ENCODE results near the gene NEIL1.

- TF ChIP-seq CTCF (conservative IDR thresholded peaks at IDR 0.05; ENCODE audit: low read length) = no peak
- TF ChIP-seq EZH2phosphoT487 (IDR thresholded peaks at IDR 0.05; ENCODE audit: borderline replicate concordance, low read depth, low read length) = no peak
Measured at GRCh38 chr15:75360391-75360790, 13.6 kb downstream of the NEIL1 start.
